HepG2 (cell line): Measurements from ENCODE around the gene MAGT1. TPM values are rescaled to one million over a fixed set of nuclear protein-coding genes. Genes with fewer than 3 reads are reported as not detected.
A peak's percentile ranks its signal among the peaks of the same experiment; 100 is the strongest.

Experiments
- AGO1 ChIP-seq: fragments of 200-400 bp; formaldehyde crosslinking; IDR thresholded peaks from 2 replicates; pipeline ENCODE4 v1.6.1; 2017; ENCODE audit warnings: mild to moderate bottlenecking, low read depth, low read length, moderate library complexity; ENCODE audit not compliant: poor library complexity, severe bottlenecking
- ATF5 ChIP-seq: sonication (generic); formaldehyde crosslinking; IDR thresholded peaks from 2 replicates; pipeline ENCODE4 v1.4.0; 2020; ENCODE audit warnings: mild to moderate bottlenecking, low read depth, missing genetic modification reagents
- BRCA1 ChIP-seq: sonication (generic); formaldehyde crosslinking; IDR thresholded peaks from 2 replicates; pipeline ENCODE4 v1.4.0; 2020; ENCODE audit warnings: missing genetic modification reagents
- CEBPZ ChIP-seq: IDR thresholded peaks from 2 replicates; pipeline ENCODE4 v1.6.1; 2012; ENCODE audit warnings: low read length, improper control_type of control experiment
- FIP1L1 ChIP-seq: fragments of 200-400 bp; formaldehyde crosslinking; IDR thresholded peaks from 2 replicates; pipeline ENCODE4 v1.6.1; 2018; ENCODE audit warnings: low read depth, mild to moderate bottlenecking, low read length, moderate library complexity, borderline replicate concordance; ENCODE audit not compliant: insufficient read depth
- HHEX ChIP-seq: IDR thresholded peaks from 2 replicates; pipeline ENCODE4 v1.6.1; 2016; ENCODE audit warnings: control low read depth
- KLF11 ChIP-seq: IDR thresholded peaks from 2 replicates; pipeline ENCODE4 v1.6.1; 2016; ENCODE audit warnings: missing compliant biosample characterization
- MED1 ChIP-seq: sonication (generic); formaldehyde crosslinking; IDR thresholded peaks from 2 replicates; pipeline ENCODE4 v1.4.0; 2020; ENCODE audit warnings: missing genetic modification reagents
- MYNN ChIP-seq: sonication (generic); formaldehyde crosslinking; IDR thresholded peaks from 2 replicates; pipeline ENCODE4 v1.4.0; 2020; ENCODE audit warnings: mild to moderate bottlenecking, low read depth, missing genetic modification reagents
- NFIC ChIP-seq: IDR thresholded peaks from 2 replicates; pipeline ENCODE4 v1.6.1; 2012; ENCODE audit warnings: mild to moderate bottlenecking, low read length, inconsistent platforms
- NR3C1 ChIP-seq: sonication (generic); formaldehyde crosslinking; IDR thresholded peaks from 2 replicates; pipeline ENCODE4 v1.4.0; 2020; ENCODE audit warnings: missing genetic modification reagents
- POLR2A ChIP-seq, 2 experiments: IDR thresholded peaks; 2 replicates each; pipeline ENCODE4 v1.6.1; 2011; ENCODE audit warnings: low read depth in 2 of 2, low read length in 2 of 2, mild to moderate bottlenecking in 1 of 2, moderate library complexity in 1 of 2; ENCODE audit not compliant: insufficient read depth in 1 of 2
- ZBTB2 ChIP-seq: sonication (generic); formaldehyde crosslinking; IDR thresholded peaks from 2 replicates; pipeline ENCODE4 v1.8.0; 2022; ENCODE audit warnings: low read depth, missing genetic modification reagents
- ZBTB37 ChIP-seq: sonication (generic); formaldehyde crosslinking; IDR thresholded peaks from 2 replicates; pipeline ENCODE4 v1.4.0; 2020; ENCODE audit warnings: mild to moderate bottlenecking, missing genetic modification reagents
- ZBTB7A ChIP-seq: sonication (generic); formaldehyde crosslinking; IDR thresholded peaks from 2 replicates; pipeline ENCODE4 v1.8.0; 2022; ENCODE audit warnings: mild to moderate bottlenecking, missing genetic modification reagents
- ZFP1 ChIP-seq: IDR thresholded peaks from 2 replicates; pipeline ENCODE4 v1.6.1; 2016
- ZFP37 ChIP-seq: sonication (generic); formaldehyde crosslinking; IDR thresholded peaks from 2 replicates; pipeline ENCODE4 v1.4.0; 2020; ENCODE audit warnings: missing genetic modification reagents, borderline replicate concordance
- ZMYM2 ChIP-seq: sonication (generic); formaldehyde crosslinking; IDR thresholded peaks from 2 replicates; pipeline ENCODE4 v1.8.0; 2022; ENCODE audit warnings: mild to moderate bottlenecking, missing genetic modification reagents
- ZNF12 ChIP-seq: sonication (generic); formaldehyde crosslinking; IDR thresholded peaks from 2 replicates; pipeline ENCODE4 v1.5.0; 2020; ENCODE audit warnings: missing genetic modification reagents
- ZNF138 ChIP-seq: sonication (generic); formaldehyde crosslinking; IDR thresholded peaks from 2 replicates; pipeline ENCODE4 v1.5.0; 2020; ENCODE audit warnings: mild to moderate bottlenecking, low read depth, missing genetic modification reagents
- ZNF274 ChIP-seq: sonication (generic); formaldehyde crosslinking; IDR thresholded peaks from 2 replicates; pipeline ENCODE4 v1.5.1; 2020; ENCODE audit warnings: mild to moderate bottlenecking, missing genetic modification reagents
- ZNF672 ChIP-seq: sonication (generic); formaldehyde crosslinking; IDR thresholded peaks from 2 replicates; pipeline ENCODE4 v1.8.1; 2022; ENCODE audit warnings: missing genetic modification reagents
- ZNF75D ChIP-seq: sonication (generic); formaldehyde crosslinking; IDR thresholded peaks from 2 replicates; pipeline ENCODE4 v1.8.1; 2023; ENCODE audit warnings: missing genetic modification reagents, mild to moderate bottlenecking, borderline replicate concordance
- polyA plus RNA-seq, 8 experiments: library from polyadenylated mRNA; depleted of rRNA in 3 of 8; stranded (reverse) in 7 of 8; unstranded in 1 of 8; fragments of >200 nt; fragmentation: Illumina TruSeq in 4 of 8; extraction: Trizol in 4 of 8; gene quantifications; 2 replicates each; pipeline versions ENCODE4 v1.2.1 to v1.2.3, GENCODE V29; 2011 to 2016; ENCODE audit warnings: low read depth in 4 of 8, missing spikeins in 1 of 8, mixed read lengths in 1 of 8; ENCODE audit not compliant: insufficient read depth in 1 of 8
- total RNA-seq, 5 experiments: library from RNA; depleted of rRNA; stranded (reverse); fragments of >200 nt; fragmentation: Illumina TruSeq; extraction: Trizol; gene quantifications; 2 replicates each; pipeline ENCODE4 v1.2.3, GENCODE V29; 2016; ENCODE audit warnings: low read depth in 1 of 5
- TF ChIP-seq, protein P1 (sequence below): sonication (generic); formaldehyde crosslinking; IDR thresholded peaks from 2 replicates; pipeline ENCODE4 v1.4.0; 2020; ENCODE audit warnings: mild to moderate bottlenecking, missing genetic modification reagents
- TF ChIP-seq, protein P2 (sequence below): sonication (generic); formaldehyde crosslinking; IDR thresholded peaks from 2 replicates; pipeline ENCODE4 v1.4.0; 2020; ENCODE audit warnings: missing genetic modification reagents

The MAGT1 gene
- total and polyA plus RNA-seq, 2 of the 13 experiments (the other 11 are each of a cell fraction or from before 2014, with no cell fraction given): 38.0 to 75.0 TPM

GRCh38 chrX:77910108-77910840, 15.0 kb upstream of the MAGT1 start, which contains the start of gene ATP7A (continued):
- TF ChIP-seq ZBTB7A (CRISPR knock-in tag) (no peak), ZNF75D (CRISPR knock-in tag) (no peak), ZNF12 (CRISPR knock-in tag) (no peak), NFIC (no peak), ZNF138 (no peak), ZBTB37 (no peak), ATF5 (CRISPR knock-in tag) (no peak), ZMYM2 (CRISPR knock-in tag) (no peak), MYNN (no peak), POLR2A (IDR thresholded peaks at IDR 0.05; ENCODE audit: insufficient read depth in 1 of 2, low read depth in 2 of 2, low read length in 2 of 2) (peak; percentile 52 to 53; a peak in 3 of 4 replicates), KLF11 (no peak), FIP1L1 (no peak), AGO1 (no peak), HHEX (no peak), ZFP1 (CRISPR knock-in tag) (no peak), BRCA1 (CRISPR knock-in tag) (no peak), NR3C1 (no peak), CEBPZ (no peak), ZNF672 (CRISPR knock-in tag) (no peak), ZFP37 (no peak), MED1 (CRISPR knock-in tag) (no peak), ZNF274 (CRISPR knock-in tag) (no peak), ZBTB2 (CRISPR knock-in tag) (no peak)
- TF ChIP-seq, protein P1, sequence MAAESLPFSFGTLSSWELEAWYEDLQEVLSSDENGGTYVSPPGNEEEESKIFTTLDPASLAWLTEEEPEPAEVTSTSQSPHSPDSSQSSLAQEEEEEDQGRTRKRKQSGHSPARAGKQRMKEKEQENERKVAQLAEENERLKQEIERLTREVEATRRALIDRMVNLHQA (CRISPR knock-in tag): no peak
- TF ChIP-seq, protein P2, sequence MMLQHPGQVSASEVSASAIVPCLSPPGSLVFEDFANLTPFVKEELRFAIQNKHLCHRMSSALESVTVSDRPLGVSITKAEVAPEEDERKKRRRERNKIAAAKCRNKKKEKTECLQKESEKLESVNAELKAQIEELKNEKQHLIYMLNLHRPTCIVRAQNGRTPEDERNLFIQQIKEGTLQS (CRISPR knock-in tag): no peak
